Right lobe of liver (tissue), 4 donors: Measurements from ENCODE around the gene ADCY5.

Experiments
- POLR2A ChIP-seq: fragments of 450-650 bp; IDR thresholded peaks from one replicate; pipeline ENCODE4 v1.6.1; 2017; ENCODE audit warnings: antibody characterized with exemption, mild to moderate bottlenecking
- TF ChIP-seq, protein P1 (sequence below), 4 donors: fragments of 200-600 bp in 3 of 4; fragments of 450-650 bp in 1 of 4; IDR thresholded peaks; one replicate each; pipeline versions ENCODE4 v1.5.1 to v1.8.0; 2016 to 2022; ENCODE audit warnings: antibody characterized with exemption in 4 of 4, mild to moderate bottlenecking in 2 of 4
- donor health status: DM: no; HTN: no; CAD: no.
- donor health status: DM: no; HTN: no; CAD: no.
- donor health status: DM: no; HTN: yes; CAD: no.

DNA sequence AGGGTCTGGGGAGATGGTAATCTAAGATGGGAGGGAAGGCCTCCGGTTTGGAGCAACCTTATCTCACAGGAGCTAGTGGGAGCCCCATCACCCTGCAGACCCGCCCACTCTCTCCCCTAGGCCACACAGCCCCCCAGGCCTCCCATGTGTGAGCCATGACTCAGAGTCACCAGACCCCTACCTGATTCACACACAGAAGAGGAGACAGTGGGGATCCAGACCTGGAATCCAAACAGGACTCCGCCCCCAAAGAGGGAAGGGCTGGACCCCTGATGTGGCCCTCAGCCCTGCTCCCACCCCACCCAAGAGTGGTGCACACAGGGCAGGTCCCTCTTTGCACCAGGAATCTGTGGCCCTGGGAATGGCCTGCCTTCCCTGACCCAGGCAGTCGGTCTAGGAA is 97.4 kb downstream of the ADCY5 start:
- TF ChIP-seq, protein P1, sequence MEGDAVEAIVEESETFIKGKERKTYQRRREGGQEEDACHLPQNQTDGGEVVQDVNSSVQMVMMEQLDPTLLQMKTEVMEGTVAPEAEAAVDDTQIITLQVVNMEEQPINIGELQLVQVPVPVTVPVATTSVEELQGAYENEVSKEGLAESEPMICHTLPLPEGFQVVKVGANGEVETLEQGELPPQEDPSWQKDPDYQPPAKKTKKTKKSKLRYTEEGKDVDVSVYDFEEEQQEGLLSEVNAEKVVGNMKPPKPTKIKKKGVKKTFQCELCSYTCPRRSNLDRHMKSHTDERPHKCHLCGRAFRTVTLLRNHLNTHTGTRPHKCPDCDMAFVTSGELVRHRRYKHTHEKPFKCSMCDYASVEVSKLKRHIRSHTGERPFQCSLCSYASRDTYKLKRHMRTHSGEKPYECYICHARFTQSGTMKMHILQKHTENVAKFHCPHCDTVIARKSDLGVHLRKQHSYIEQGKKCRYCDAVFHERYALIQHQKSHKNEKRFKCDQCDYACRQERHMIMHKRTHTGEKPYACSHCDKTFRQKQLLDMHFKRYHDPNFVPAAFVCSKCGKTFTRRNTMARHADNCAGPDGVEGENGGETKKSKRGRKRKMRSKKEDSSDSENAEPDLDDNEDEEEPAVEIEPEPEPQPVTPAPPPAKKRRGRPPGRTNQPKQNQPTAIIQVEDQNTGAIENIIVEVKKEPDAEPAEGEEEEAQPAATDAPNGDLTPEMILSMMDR (IDR thresholded peaks at IDR 0.05) = no peak
- no peak for TF ChIP-seq POLR2A
